HG03108 (cell line): ENCODE measurements around the gene DFFB.
A peak's percentile ranks its signal among the peaks of the same experiment; 100 is the strongest.

ENCODE experiments used
- ATAC-seq: cut with Tn5 transposase; IDR thresholded peaks from one replicate; pipeline ENCODE4 v1.9.1; 2021; ENCODE audit warnings: moderate library complexity; ENCODE audit not compliant: unreplicated experiment

Gene DFFB

DNA sequence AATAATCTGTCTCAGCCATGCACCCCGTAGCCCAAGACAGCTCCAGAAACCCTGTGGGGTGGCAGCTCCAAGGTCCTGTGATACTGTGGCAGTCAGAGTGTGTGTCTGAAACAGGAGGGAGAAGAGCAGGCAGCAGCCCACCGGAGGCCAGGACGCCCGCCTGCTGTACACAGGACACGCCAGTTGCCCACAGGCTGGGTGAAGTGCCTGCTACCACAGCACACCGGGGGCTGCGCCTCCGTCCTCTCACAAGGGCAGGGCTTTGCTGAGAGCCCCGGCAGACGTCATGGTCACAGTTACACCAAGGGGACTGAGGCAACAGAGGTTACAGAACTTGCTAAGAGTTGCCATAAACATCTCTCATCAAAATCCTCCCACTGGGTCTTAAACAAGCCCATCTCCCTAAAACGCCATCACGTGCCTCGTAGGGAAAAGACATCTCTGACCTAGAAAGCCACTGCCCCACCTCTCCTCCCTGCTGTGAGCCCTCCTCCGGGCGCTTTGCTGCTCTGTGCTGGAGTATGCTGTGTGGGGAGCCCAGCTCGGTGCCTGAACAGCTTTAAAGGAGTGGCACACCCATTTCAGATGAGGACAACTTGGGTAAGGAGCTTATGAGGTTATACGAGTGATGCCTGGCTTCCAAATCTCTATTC, 37.5 kb downstream of the DFFB start:
- no peak for ATAC-seq

DNA sequence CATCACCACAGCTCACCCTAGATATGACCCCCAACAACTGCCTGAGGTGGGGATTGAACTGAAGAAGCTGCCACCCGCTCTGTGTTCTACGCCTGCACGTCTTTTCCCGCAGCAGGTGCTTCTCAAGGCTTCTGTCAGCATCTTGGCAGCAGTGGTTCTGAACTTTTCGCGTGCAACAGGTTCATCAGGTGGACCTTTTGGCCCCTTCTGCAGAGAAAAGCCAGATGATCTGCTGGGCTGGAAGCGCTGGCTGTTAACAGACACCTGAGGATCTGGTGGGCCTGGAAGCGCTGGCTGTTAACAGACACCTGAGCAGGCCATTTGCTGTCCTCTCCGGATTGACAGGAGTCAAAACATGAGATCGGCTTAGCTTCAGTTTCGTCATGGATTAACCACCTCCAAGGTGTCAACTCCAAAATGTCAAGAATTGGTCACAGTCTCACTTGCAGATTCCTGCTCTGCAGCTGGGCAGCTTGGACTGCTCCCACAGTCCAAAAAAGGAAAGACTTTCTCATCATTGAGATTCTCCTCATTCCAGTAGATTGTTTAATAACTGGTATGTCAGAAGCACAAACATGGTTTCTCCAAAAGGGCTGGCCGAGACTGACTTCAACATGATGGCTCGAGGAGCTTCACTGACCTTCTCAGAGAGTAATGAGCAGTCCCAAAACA, 38.1 kb downstream of the DFFB start:
- ATAC-seq = no peak

DNA sequence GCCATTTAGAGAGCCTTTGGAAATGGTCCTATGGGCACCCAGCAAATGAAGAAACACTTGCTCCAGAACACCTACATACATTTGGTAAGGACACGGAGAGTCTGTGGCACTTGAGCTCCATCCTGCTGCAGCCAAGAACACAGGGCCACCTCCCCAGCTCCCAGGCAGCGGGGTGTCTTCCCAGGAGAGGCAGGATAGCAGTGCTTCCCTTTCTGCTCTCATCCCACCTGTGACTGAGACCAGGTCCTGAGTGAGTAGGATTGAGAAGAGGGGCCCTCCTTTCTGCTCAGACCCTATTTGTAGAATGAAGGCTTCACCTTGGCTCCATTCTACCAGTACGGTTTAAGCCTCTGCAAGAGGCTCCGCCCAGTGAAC, 38.7 kb downstream of the DFFB start:
- ATAC-seq = no peak

DNA sequence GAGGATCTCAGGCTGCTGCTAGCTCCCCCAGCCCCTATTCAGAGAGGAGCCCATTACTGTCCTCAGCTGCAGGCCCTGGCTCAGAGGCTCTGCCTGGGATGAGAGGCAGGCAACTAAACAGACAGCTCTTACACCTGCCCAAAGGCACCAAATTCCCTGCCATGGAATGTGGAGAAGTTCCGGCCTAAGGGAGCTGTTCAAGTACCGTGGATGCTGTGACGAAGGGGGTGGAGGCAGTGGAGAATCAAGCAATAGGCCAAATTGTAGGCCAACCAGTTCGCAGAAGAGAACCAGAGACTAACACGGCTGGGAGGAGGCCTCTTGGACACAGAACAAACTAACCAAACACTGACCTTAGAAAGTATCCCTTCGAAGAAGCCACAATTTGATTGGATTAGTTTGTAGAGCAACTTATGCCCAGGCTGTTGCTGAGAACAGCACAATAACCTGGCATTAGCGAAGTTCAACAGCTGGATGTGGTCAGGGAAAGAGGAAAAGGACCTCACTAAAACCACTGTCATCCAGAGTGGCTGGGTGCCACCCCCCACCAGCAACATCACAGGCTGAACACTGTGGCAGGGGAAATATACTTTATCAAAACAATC, 39.2 kb downstream of the DFFB start:
- ATAC-seq = no peak

DNA sequence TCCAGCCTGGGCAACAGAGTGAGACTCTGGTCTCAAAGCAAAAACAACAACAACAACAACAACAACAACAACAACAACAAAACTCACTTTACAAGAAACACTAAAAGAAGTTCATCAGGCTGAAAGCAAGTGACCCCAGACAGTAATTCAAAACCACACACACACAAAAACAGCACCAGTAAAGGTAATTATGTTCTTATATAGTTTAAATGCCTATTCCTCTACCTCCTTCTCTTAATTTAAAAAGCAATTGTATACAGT, 41.1 kb downstream of the DFFB start:
- no peak for ATAC-seq

GRCh38 chr1:3898994-3899753, 41.9 kb downstream of the DFFB start:
- no peak for ATAC-seq

DNA sequence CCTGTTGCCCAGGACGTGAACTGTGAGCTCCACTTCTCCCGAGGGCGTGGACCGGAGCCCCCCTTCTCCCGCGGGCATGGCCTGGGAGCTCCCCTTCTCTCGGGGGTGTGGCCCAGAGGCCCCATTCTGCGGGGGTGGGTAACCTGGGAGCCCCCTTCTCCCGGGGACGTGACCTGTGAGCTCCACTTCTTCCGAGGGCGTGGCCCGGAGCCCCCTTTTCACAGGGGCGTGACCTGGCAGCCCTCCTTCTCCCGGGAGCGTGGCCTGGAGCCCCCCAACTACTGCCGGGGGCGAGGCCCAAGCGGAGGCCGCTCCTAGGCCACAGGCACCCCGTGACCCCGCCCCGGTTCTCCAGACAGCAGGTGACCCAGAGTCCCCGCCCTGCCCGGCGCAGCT, 42.5 kb downstream of the DFFB start:
- ATAC-seq = no peak

DNA sequence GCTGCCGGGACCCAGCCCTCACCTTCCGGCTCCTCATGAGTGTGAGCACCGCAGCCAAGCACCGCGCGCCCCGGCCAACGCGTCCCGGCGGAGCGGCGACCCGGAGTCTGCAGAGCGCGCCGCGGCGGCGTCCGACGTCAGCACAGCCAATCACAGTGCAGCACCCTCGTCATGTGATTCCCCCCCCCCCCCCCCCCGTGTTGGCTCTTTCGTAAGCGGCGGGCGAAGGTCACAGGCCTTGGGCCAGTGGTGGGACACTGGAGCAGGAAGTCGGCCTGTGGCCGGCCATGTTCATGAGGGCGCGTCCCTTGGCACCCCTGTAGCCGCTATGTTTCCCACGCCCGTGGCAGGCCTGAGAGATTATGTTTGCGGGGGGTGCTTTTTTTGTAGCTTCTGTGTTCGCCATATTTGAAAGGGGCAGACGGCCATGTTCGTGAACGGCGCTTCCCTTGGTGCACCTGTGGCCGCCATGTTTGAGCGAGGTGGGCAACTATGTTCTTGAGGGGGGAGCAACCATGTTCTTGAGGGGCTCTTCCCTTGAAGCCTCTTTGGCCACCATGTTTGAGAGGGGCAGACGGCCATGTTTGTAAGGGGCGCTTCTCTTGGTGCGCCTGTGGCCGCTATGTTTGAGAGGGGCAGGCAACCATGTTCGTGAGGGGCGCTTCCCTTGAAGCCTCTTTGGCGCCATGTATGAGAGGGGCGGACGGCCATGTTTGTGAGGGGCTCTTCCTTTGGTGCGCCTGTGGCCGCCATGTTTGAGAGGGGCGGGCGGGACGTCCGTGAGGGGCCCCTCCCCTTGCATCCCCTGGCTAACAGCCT, 43.1 kb downstream of the DFFB start, which contains the start of gene C1orf174:
Gene C1orf174 (minus strand): TSS at position 123 of the 819 bp plus-strand sequence. CDS start 86 bp downstream, at position 37.
- ATAC-seq = peak; percentile 60

DNA sequence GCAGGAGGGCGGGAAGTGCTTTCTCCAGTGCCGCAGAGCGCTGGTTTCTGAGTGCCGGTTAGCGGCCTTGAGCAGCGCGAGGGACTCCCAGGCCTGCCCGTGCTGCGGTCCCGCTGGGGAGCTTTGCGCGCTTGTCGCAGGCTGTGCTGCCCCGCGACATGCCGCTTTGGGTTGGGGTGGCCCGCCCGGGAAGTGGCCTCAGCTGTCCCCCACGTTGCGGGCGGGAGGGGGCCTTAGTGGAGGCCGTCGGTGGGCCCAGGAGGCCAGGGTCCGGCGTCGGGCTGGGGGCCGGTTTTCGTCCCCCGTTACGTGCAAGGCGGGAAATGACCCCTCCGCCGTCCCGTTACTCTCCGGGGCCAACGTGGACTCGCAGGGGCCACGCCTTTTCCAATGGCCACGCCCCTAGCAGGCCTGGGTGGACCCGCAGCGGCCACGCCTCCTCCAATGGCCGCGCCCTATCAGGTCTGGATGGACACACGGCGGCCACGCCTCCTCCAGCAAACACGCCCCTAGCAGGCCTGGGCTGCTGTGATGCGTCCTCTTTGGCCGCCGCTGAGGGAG, 43.8 kb downstream of the DFFB start:
- ATAC-seq = peak; percentile 36

- no peak for ATAC-seq
Measured at GRCh38 chr1:3902111-3902511, 44.8 kb downstream of the DFFB start.

GRCh38 chr1:3902571-3903091, 45.4 kb downstream of the DFFB start:
- no peak for ATAC-seq

GRCh38 chr1:3903141-3904005, 46.1 kb downstream of the DFFB start:
- ATAC-seq = no peak

GRCh38 chr1:3904006-3904842, 46.9 kb downstream of the DFFB start:
- no peak for ATAC-seq

DNA sequence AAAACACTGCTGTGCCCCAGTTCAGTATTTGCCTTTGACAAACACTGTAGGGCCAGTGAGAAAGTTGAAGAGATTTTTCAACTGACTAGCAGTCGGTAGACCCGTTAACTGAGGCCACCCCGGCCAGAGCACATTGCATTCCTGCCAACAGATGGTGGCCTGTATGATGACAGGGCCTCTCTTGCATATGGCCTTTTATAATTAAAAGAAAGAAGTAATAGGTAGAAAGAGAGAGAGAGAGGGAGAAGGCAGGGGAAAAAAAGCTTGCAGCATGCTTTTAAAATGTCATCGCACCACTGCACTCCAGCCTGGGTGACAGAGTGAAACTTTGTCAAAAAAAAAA, 47.5 kb downstream of the DFFB start:
- no peak for ATAC-seq

DNA sequence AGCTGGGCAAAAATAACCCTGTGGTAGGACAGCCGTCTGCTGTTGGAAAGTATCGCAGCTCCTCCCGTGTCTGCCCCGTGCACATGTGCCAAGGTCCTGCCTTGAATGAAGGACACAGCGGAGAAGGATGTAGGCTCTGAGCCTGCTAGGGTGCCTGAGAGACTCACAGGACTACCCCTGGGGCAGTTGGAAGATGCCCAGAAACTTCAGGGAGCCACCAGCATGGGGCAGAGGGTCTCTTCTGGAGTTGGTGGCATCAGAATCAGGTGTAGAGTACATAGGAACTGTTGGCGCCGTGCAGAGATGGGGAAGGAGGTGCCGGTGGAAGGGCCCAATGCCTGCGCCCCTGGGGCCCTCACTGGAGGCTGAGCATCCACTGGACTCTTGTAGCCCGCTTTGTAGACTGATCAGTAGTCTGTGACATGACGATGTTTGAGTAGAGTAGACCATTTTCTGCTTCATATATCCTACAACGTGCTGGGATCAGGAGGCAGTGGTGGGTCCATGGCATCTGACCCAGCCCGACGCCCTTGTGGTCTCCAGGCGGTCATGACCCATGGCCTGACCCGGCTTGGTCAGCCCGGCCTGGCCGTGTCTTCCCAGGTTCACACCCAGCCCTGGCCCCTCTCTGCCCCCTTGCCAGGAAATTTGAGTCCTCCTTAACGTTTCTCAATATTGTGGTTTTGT, 48.1 kb downstream of the DFFB start:
- no peak for ATAC-seq

DNA sequence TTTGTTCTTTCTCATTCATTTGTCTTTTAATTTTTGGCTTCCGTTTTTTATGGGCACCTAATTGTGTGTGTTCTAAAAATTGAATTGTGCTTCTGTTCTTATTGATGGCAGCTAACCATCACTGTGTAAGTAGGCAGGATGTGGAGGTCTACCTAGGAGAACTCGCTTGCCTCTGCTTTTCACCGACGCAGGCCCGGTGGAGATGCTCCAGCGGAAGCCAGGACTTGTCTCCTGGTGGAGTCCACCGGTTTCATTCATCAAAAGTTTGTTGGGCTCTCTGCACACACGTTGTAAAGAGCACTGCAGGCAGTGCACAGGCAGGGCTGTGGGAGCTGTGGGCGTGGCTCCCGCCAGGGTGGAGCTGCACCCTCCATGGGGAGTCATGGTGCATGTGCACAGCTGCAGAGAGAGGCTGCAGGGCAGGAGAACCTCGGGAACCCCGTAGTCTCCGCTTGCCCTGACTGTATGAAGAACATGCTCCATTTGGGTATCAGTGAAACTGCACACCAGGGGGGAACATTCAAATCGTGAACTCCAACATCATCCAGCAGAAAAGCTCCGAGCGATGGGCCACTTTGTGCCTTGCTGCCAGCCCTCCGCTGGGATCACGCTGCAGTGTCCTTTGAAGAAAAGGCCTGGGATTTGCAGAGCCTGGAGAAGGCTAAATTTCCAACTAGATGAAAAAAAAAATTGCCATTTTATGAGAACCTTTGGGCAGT, 48.8 kb downstream of the DFFB start:
- ATAC-seq = no peak

DNA sequence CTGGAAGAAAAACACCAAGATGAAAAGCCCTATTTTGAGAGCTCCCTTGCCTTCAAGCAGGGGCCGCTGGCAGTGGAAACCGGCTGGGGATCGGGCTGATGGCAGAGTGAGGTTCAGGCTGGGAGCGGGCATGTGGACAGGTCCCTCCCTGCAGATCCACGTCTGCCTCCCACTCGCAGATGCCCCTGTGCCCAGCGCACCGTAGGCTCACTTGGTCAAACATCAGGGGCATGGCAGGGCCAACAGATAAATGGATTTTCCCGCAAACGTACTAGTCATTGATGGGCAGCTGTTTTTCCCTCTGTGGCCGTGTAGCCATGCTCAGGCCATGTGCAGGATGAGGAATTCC, 49.4 kb downstream of the DFFB start:
- no peak for ATAC-seq
